Spleen (tissue), 11 donors: ENCODE measurements around the gene SPATS2L. TPM values are rescaled to one million over a fixed set of nuclear protein-coding genes. Genes with fewer than 3 reads are reported as not detected.

ENCODE experiments used
- DNase-seq: peaks from one replicate; pipeline ENCODE4 v3.0.0-alpha.2; 2020
- H3K27ac ChIP-seq, 8 donors: fragments of 200-600 bp; sonication (generic) in 7 of 8; 1 replicate in 4 of 8; 2 replicates in 4 of 8; pipeline versions ENCODE4 v1.5.0 to v1.8.0; 2016 to 2021; ENCODE audit warnings: inconsistent platforms in 4 of 8, mild to moderate bottlenecking in 4 of 8, moderate library complexity in 1 of 8
- H3K27me3 ChIP-seq, 7 donors: fragments of 200-600 bp; sonication (generic) in 6 of 7; replicated peaks in 1 of 7; 1 replicate in 4 of 7; 2 replicates in 3 of 7; pipeline versions ENCODE4 v1.5.0 to v1.8.0; 2016 to 2021; ENCODE audit warnings: inconsistent platforms in 3 of 7, mild to moderate bottlenecking in 1 of 7
- H3K36me3 ChIP-seq, 6 donors: fragments of 200-600 bp; sonication (generic) in 5 of 6; 1 replicate in 4 of 6; 2 replicates in 2 of 6; pipeline versions ENCODE4 v1.5.0 to v1.8.0; 2016 to 2021; ENCODE audit warnings: inconsistent platforms in 2 of 6
- H3K4me1 ChIP-seq, 6 donors: fragments of 200-600 bp; sonication (generic) in 5 of 6; 1 replicate in 3 of 6; 2 replicates in 3 of 6; pipeline versions ENCODE4 v1.5.0 to v1.8.0; 2016 to 2021; ENCODE audit warnings: inconsistent platforms in 3 of 6
- H3K4me3 ChIP-seq, 8 donors: fragments of 200-600 bp; sonication (generic) in 7 of 8; 1 replicate in 4 of 8; 2 replicates in 4 of 8; pipeline versions ENCODE4 v1.5.0 to v1.8.0; 2016 to 2021; ENCODE audit warnings: inconsistent platforms in 4 of 8, mild to moderate bottlenecking in 4 of 8, moderate library complexity in 2 of 8
- H3K9me3 ChIP-seq, 8 donors: fragments of 200-600 bp; sonication (generic) in 7 of 8; 1 replicate in 4 of 8; 2 replicates in 4 of 8; pipeline versions ENCODE4 v1.5.0 to v1.8.0; 2016 to 2021; ENCODE audit warnings: inconsistent platforms in 4 of 8
- POLR2A ChIP-seq, 3 donors: fragments of 450-650 bp; IDR thresholded peaks; one replicate each; pipeline ENCODE4 v1.5.1; 2017; ENCODE audit warnings: antibody characterized with exemption in 3 of 3, mild to moderate bottlenecking in 1 of 3
- POLR2AphosphoS5 ChIP-seq, 3 donors: sonication (generic); formaldehyde crosslinking; IDR thresholded peaks; one replicate each; pipeline ENCODE4 v1.5.1; 2017; ENCODE audit warnings: antibody characterized with exemption in 3 of 3
- WGBS, 5 donors: extraction: QIAGEN DNeasy Blood & Tissue Kit in 3 of 5; methylation state at CpG; one replicate each; pipeline versions ENCODE4 v1.1.5 to v1.1.7; 2013 to 2018; 5-methylcytosine and 5-hydroxymethylcytosine counted together
- intact Hi-C: fragments of 100-400 bp; cut with DNase I; formaldehyde crosslinking; loops from one replicate; pipeline ENCODE4 v1.15.0; 2023; ENCODE audit warnings: low total_unique reads
- polyA plus RNA-seq, 3 donors: library from polyadenylated mRNA; stranded (reverse); fragments of 200-250 nt; gene quantifications; one replicate each; pipeline ENCODE4 v1.2.1, GENCODE V29; 2013
- total RNA-seq, 7 donors: library from RNA; depleted of rRNA in 3 of 7; stranded (reverse); fragments of >200 nt in 3 of 7; fragmentation: NEBNext Ultra II Directional in 4 of 7; extraction: Animal tissue kit (Norgen Biotek cat#: 25700) in 4 of 7; gene quantifications; one replicate each; pipeline versions ENCODE4 v1.1.0 to v1.2.1, GENCODE V29; 2016 to 2021
- TF ChIP-seq, protein P1 (sequence below), 11 experiments: fragments of 200-600 bp in 7 of 11; fragments of 450-650 bp in 4 of 11; sonication (generic) in 4 of 11; IDR thresholded peaks in 8 of 11; conservative IDR thresholded peaks in 3 of 11; 1 replicate in 7 of 11; 2 replicates in 4 of 11; pipeline versions ENCODE4 v1.4.0 to v1.8.0; 2016 to 2021; ENCODE audit warnings: antibody characterized with exemption in 11 of 11, inconsistent platforms in 4 of 11, mild to moderate bottlenecking in 1 of 11
- donor health status: healthy with polysubstance abuse.
- donor health status: DM: no; HTN: no; CAD: no; lungs with moderate emphysema.
- donor health status: DM: no; HTN: no; CAD: no.
- donor health status: Bipolar disorder and iron deficiency.
- donor health status: healthy.
- donor health status: DM: no; HTN: no; CAD: no.
- donor health status: DM: yes; HTN: yes; CAD: no.

The SPATS2L gene
- total and polyA plus RNA-seq, 10 donors, result 9.5 to 84.7 (median 57.2) TPM

DNA sequence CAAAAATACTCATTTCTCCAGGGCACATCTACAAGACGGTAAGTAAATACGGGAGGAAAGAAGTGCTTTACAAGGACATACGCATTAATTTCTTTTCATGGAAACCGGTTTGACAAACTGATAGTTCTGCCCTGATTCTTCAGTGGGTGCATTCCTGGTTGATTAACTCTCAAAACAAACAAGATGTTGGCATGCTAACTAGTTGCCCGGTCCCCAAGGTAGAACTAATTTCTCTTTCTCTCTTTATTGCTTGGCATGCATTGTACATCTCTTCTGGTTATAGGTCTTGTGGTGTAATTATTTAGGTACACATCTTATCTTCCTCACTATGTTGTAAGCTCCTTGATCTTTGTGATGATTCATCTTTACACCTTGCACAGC lies 46.9 kb upstream of the SPATS2L start:
- Histone ChIP-seq H3K36me3 (no peaks in the 10 kb centered on the region), H3K9me3 (no peaks in the 10 kb centered on the region), H3K4me3 (no peak overlapping the region), H3K4me1 (no peaks in the 10 kb centered on the region), H3K27me3 (no peaks in the 10 kb centered on the region), H3K27ac (no peak overlapping the region)
- intact Hi-C loops, result no loop called here
- TF ChIP-seq POLR2AphosphoS5 (IDR thresholded peaks at IDR 0.05), result no peak
- TF ChIP-seq, protein P1, sequence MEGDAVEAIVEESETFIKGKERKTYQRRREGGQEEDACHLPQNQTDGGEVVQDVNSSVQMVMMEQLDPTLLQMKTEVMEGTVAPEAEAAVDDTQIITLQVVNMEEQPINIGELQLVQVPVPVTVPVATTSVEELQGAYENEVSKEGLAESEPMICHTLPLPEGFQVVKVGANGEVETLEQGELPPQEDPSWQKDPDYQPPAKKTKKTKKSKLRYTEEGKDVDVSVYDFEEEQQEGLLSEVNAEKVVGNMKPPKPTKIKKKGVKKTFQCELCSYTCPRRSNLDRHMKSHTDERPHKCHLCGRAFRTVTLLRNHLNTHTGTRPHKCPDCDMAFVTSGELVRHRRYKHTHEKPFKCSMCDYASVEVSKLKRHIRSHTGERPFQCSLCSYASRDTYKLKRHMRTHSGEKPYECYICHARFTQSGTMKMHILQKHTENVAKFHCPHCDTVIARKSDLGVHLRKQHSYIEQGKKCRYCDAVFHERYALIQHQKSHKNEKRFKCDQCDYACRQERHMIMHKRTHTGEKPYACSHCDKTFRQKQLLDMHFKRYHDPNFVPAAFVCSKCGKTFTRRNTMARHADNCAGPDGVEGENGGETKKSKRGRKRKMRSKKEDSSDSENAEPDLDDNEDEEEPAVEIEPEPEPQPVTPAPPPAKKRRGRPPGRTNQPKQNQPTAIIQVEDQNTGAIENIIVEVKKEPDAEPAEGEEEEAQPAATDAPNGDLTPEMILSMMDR (IDR thresholded peaks at IDR 0.05 in 8 of 11, conservative IDR thresholded peaks at IDR 0.05 in 3 of 11), result no peak
- no peak for TF ChIP-seq POLR2A (IDR thresholded peaks at IDR 0.05)
- no peak for DNase-seq
- WGBS, 5 donors, result 88 to 94% (median 90%) methylated on average over 5 of the region's 5 CpGs

DNA sequence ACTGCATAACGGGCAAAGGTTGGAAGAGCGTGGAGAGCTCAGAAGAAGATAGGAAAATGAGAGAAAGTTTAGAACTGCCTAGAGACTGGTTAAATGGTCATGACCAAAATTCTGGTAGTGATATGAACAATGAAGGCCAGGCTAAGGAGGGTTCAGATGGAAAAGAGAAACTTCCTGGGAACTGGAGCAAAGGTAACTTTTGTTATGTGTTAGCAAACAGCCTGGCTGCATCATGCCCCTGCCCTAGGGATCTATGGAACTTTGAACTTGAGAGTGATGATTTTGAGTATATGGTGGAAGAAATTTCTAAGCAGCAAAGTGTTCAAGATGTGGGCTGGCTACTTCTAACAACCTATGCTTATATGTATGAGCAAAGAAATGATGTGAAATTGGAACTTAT lies 44.4 kb upstream of the SPATS2L start:
- H3K27ac ChIP-seq, result no peak overlapping the region
- intact Hi-C loops, result no loop called here
- H3K9me3 ChIP-seq, result no peaks in the 10 kb centered on the region
- 96 to 99% (median 97%) methylated on average over 2 of the region's 2 CpGs for WGBS, 5 donors
- no peak for DNase-seq
- TF ChIP-seq POLR2A (IDR thresholded peaks at IDR 0.05) (no peak), POLR2AphosphoS5 (IDR thresholded peaks at IDR 0.05) (no peak)
- TF ChIP-seq, protein P1 (IDR thresholded peaks at IDR 0.05 in 8 of 11, conservative IDR thresholded peaks at IDR 0.05 in 3 of 11), result no peak
- H3K36me3 ChIP-seq, result no peaks in the 10 kb centered on the region
- H3K4me1 ChIP-seq, result no peaks in the 10 kb centered on the region
- no peaks in the 10 kb centered on the region for H3K27me3 ChIP-seq
- no peak overlapping the region for H3K4me3 ChIP-seq

DNA sequence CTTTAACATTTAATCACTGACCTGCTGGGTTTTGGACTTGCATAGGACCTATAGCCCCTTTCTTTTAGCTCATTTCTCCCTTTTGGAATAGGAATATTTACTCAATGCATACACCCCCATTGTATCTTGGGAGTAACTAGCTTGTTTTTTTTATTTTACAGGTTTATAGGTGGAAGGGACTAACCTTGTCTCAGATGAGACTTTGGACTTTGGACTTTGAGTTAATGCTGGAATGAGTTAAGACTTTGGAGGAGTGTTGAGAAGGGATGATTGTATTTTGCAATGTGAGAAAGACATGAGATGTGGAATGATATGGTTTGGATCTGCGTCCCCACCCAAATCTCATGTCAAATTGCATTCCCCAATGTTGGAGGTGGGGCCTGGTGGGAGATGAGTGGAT lies 43.2 kb upstream of the SPATS2L start:
- no peaks in the 10 kb centered on the region for H3K4me1 ChIP-seq
- no peak overlapping the region for H3K4me3 ChIP-seq
- no peaks in the 10 kb centered on the region for H3K27me3 ChIP-seq
- 80 to 90% (median 84%) methylated on average over 1 of the region's 1 CpG for WGBS, 5 donors
- H3K27ac ChIP-seq, result no peak overlapping the region
- intact Hi-C loops, result no loop called here
- no peaks in the 10 kb centered on the region for H3K36me3 ChIP-seq
- TF ChIP-seq POLR2AphosphoS5 (IDR thresholded peaks at IDR 0.05) (no peak), POLR2A (IDR thresholded peaks at IDR 0.05) (no peak)
- TF ChIP-seq, protein P1 (IDR thresholded peaks at IDR 0.05 in 8 of 11, conservative IDR thresholded peaks at IDR 0.05 in 3 of 11), result no peak
- DNase-seq, result no peak
- H3K9me3 ChIP-seq, result no peaks in the 10 kb centered on the region

DNA sequence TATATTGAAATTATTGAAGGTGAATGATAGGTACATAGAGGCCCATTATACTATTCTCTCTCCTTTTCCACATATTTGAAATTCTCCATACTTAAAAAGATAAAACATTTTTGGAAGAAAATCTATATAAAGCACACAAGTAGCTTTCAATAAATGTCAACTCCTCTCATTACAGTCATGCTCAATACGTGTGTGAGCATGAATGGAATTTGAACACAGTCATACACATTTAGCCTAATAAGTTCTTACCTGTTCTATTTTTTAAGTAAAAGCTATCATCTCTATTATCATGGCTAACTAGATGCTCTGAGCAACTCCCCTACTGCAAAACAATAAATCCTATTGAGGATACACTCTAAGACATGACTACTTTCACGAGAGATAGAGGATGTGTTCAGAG lies 41.9 kb upstream of the SPATS2L start:
- intact Hi-C loops, result no loop called here
- no peak for DNase-seq
- Histone ChIP-seq H3K9me3 (no peaks in the 10 kb centered on the region), H3K27me3 (no peaks in the 10 kb centered on the region), H3K36me3 (no peaks in the 10 kb centered on the region), H3K4me3 (no peak overlapping the region), H3K4me1 (no peaks in the 10 kb centered on the region), H3K27ac (no peak overlapping the region)
- 60 to 92% (median 70%) methylated on average over 2 of the region's 2 CpGs for WGBS, 5 donors
- TF ChIP-seq POLR2A (IDR thresholded peaks at IDR 0.05) (no peak), POLR2AphosphoS5 (IDR thresholded peaks at IDR 0.05) (no peak)
- TF ChIP-seq, protein P1 (IDR thresholded peaks at IDR 0.05 in 8 of 11, conservative IDR thresholded peaks at IDR 0.05 in 3 of 11), result no peak
